Vagina (tissue), 2 donors: ENCODE data around the gene EML4. TPM values are rescaled to one million over a fixed set of nuclear protein-coding genes. Genes with fewer than 3 reads are reported as not detected.

ENCODE experiments used
- DNase-seq, 2 donors: peaks; one replicate each; pipeline ENCODE4 v3.0.0-alpha.2; 2017; ENCODE audit errors: extremely low spot score in 2 of 2
- H3K27ac ChIP-seq: fragments of 200-600 bp; sonication (generic); one replicate; pipeline ENCODE4 v1.5.1; 2019
- H3K27me3 ChIP-seq: fragments of 200-600 bp; sonication (generic); one replicate; pipeline ENCODE4 v1.5.1; 2019
- H3K36me3 ChIP-seq, 2 donors: fragments of 200-600 bp; sonication (generic); one replicate each; pipeline ENCODE4 v1.5.1; 2017 to 2019
- H3K4me1 ChIP-seq: fragments of 200-600 bp; sonication (generic); one replicate; pipeline ENCODE4 v1.5.1; 2019
- H3K4me3 ChIP-seq, 2 donors: fragments of 200-600 bp; sonication (generic); 1 replicate in 1 of 2; 2 replicates in 1 of 2; pipeline ENCODE4 v1.5.1; 2016 to 2019
- H3K9me3 ChIP-seq: fragments of 200-600 bp; sonication (generic); one replicate; pipeline ENCODE4 v1.5.1; 2019
- CTCF ChIP-seq, 3 experiments: fragments of 450-650 bp in 2 of 3; fragments of 200-600 bp in 1 of 3; sonication (generic) in 1 of 3; IDR thresholded peaks; one replicate each; pipeline ENCODE4 v1.5.1; 2017 to 2019; ENCODE audit warnings: antibody characterized with exemption in 3 of 3, mild to moderate bottlenecking in 2 of 3, moderate library complexity in 2 of 3
- POLR2A ChIP-seq, 2 donors: fragments of 450-650 bp; IDR thresholded peaks; one replicate each; pipeline ENCODE4 v1.6.1; 2017; ENCODE audit warnings: antibody characterized with exemption in 2 of 2, mild to moderate bottlenecking in 2 of 2, moderate library complexity in 2 of 2
- POLR2AphosphoS5 ChIP-seq, 2 donors: sonication (generic); formaldehyde crosslinking; IDR thresholded peaks; one replicate each; pipeline ENCODE4 v1.9.0; 2017; ENCODE audit warnings: antibody characterized with exemption in 2 of 2, mild to moderate bottlenecking in 2 of 2, low read depth in 1 of 2; ENCODE audit not compliant: insufficient read depth in 1 of 2
- intact Hi-C: fragments of 100-400 bp; cut with DNase I; formaldehyde crosslinking; loops from one replicate; pipeline ENCODE4 v1.15.1; 2023
- total RNA-seq: library from RNA; depleted of rRNA; stranded (reverse); fragments of >200 nt; gene quantifications from one replicate; pipeline ENCODE4 v1.2.3, GENCODE V29; 2016

The EML4 gene
- total RNA-seq, 1 donor from 2014 or later: 26.0 TPM

GRCh38 chr2:42190191-42190590 lies 21.0 kb downstream of the EML4 start:
- no peak for TF ChIP-seq POLR2AphosphoS5 (IDR thresholded peaks at IDR 0.05; ENCODE audit: insufficient read depth in 1 of 2, low read depth in 1 of 2)
- no peak for TF ChIP-seq CTCF (IDR thresholded peaks at IDR 0.05)
- no peak for TF ChIP-seq POLR2A (IDR thresholded peaks at IDR 0.05)
- H3K36me3 ChIP-seq: no peaks in the 10 kb centered on the region
- H3K27ac ChIP-seq: no peak overlapping the region
- H3K9me3 ChIP-seq: no peaks in the 10 kb centered on the region
- H3K27me3 ChIP-seq: no peaks in the 10 kb centered on the region
- DNase-seq: no peak
- intact Hi-C loops: no loop called here
- H3K4me3 ChIP-seq: no peak overlapping the region
- H3K4me1 ChIP-seq: peaks cover 13% of the 10 kb centered on the region

GRCh38 chr2:42191285-42192009 lies 22.3 kb downstream of the EML4 start:
- H3K9me3 ChIP-seq: no peaks in the 10 kb centered on the region
- no peaks in the 10 kb centered on the region for H3K27me3 ChIP-seq
- TF ChIP-seq CTCF (IDR thresholded peaks at IDR 0.05) (no peak), POLR2A (IDR thresholded peaks at IDR 0.05) (no peak), POLR2AphosphoS5 (IDR thresholded peaks at IDR 0.05; ENCODE audit: insufficient read depth in 1 of 2, low read depth in 1 of 2) (no peak)
- H3K4me3 ChIP-seq: no peak overlapping the region
- H3K36me3 ChIP-seq: no peaks in the 10 kb centered on the region
- no peak overlapping the region for H3K27ac ChIP-seq
- H3K4me1 ChIP-seq: peaks cover 8% of the 10 kb centered on the region
- DNase-seq: no peak
- intact Hi-C loops: no loop called here

GRCh38 chr2:42192010-42192373 lies 22.8 kb downstream of the EML4 start:
- peaks cover 8% of the 10 kb centered on the region for H3K4me1 ChIP-seq
- H3K4me3 ChIP-seq: no peak overlapping the region
- H3K9me3 ChIP-seq: no peaks in the 10 kb centered on the region
- no peaks in the 10 kb centered on the region for H3K36me3 ChIP-seq
- TF ChIP-seq POLR2A (IDR thresholded peaks at IDR 0.05): no peak
- no peak for TF ChIP-seq POLR2AphosphoS5 (IDR thresholded peaks at IDR 0.05; ENCODE audit: insufficient read depth in 1 of 2, low read depth in 1 of 2)
- TF ChIP-seq CTCF (IDR thresholded peaks at IDR 0.05): no peak
- intact Hi-C loops: no loop called here
- no peak overlapping the region for H3K27ac ChIP-seq
- H3K27me3 ChIP-seq: no peaks in the 10 kb centered on the region
- DNase-seq: no peak

GRCh38 chr2:42192652-42193566 lies 23.8 kb downstream of the EML4 start:
- H3K4me1 ChIP-seq: peaks cover 8% of the 10 kb centered on the region
- H3K4me3 ChIP-seq: no peak overlapping the region
- H3K27ac ChIP-seq: no peak overlapping the region
- intact Hi-C loops: no loop called here
- TF ChIP-seq POLR2A (IDR thresholded peaks at IDR 0.05) (no peak), CTCF (IDR thresholded peaks at IDR 0.05) (no peak), POLR2AphosphoS5 (IDR thresholded peaks at IDR 0.05; ENCODE audit: insufficient read depth in 1 of 2, low read depth in 1 of 2) (no peak)
- H3K9me3 ChIP-seq: no peaks in the 10 kb centered on the region
- H3K27me3 ChIP-seq: no peaks in the 10 kb centered on the region
- DNase-seq: no peak
- no peaks in the 10 kb centered on the region for H3K36me3 ChIP-seq
